ENCODE results near the gene ZNF181. TPM values are rescaled to one million over a fixed set of nuclear protein-coding genes. Genes with fewer than 3 reads are reported as not detected.

The ZNF181 gene
- total and polyA plus RNA-seq, 2 of the 8 experiments (the other 6 are each of a cell fraction or from before 2014, with no cell fraction given), result 2.8 to 7.5 TPM

- no peak within 1 kb of the TSS for H4K5ac ChIP-seq (ENCODE audit: insufficient read length, low read depth, low read length)
- no peak within 1 kb of the TSS for H2AK5ac ChIP-seq (ENCODE audit: low read depth, low read length)
- peak within 1 kb of the TSS; percentile 75 to 92 for H3K4me2 ChIP-seq (ENCODE audit: insufficient read depth in 1 of 2, low read depth in 2 of 2, low read length in 2 of 2)
- DNase-seq (ENCODE audit: low read depth in 1 of 2, low spot score in 2 of 2) (peak; percentile 64 to 91), FAIRE-seq (peak; percentile 84)
- peaks cover 6% of the 10 kb centered on the region; the same call in 1 of the 2 replicates for H3K23me2 ChIP-seq (ENCODE audit: low read depth, low read length)
- H2AFZ ChIP-seq (ENCODE audit: low read length), result peak within 1 kb of the TSS; percentile 98; the same call in 1 of the 2 replicates
- no peak within 1 kb of the TSS for H3K27ac ChIP-seq (ENCODE audit: low read depth, low read length)
- H2BK20ac ChIP-seq (ENCODE audit: low read length), result no peak within 1 kb of the TSS
- H3K79me2 ChIP-seq (ENCODE audit: control insufficient read depth in 1 of 2, insufficient read depth in 2 of 2, low read length in 2 of 2), result no peaks in the 10 kb centered on the region
- no peak within 1 kb of the TSS for H3K56ac ChIP-seq (replicated peaks; ENCODE audit: insufficient read length, low read depth, low read length)
- H3K14ac ChIP-seq (ENCODE audit: insufficient read length), result no peak within 1 kb of the TSS
- no peak within 1 kb of the TSS for H4K8ac ChIP-seq (ENCODE audit: extremely low read depth, insufficient read depth, low read length)
- no peak within 1 kb of the TSS for H4K91ac ChIP-seq (replicated peaks; ENCODE audit: insufficient read length, low read length)
- POLR2A ChIA-PET (ENCODE audit: partially characterized antibody), result interaction anchor here (1.6 kb wide), 1 partner anchor 154 kb away, joined by 3 read pairs; no protein-coding TSS in a partner anchor
- H3K36me3 ChIP-seq (ENCODE audit: control insufficient read depth in 2 of 4, insufficient read depth in 4 of 4, low read length in 3 of 4), result 0 out of 8 replicates have a peak, but pooled peaks cover 0 to 4% (median 0%) of the 10 kb centered on the region in 4 experiments
- H3K79me1 ChIP-seq (ENCODE audit: low read depth, low read length), result no peaks in the 10 kb centered on the region
- peaks cover 0 to 3% of the 10 kb centered on the region in 2 experiments; a peak in 1 of 4 replicates for H3K9me3 ChIP-seq (ENCODE audit: insufficient read depth in 2 of 2, low read depth in 1 of 2, low read length in 1 of 2)
- CTCF ChIA-PET (ENCODE audit: partially characterized antibody), result interaction anchor here (0.8 to 3.8 kb wide), 3 partner anchors 35 to 392 kb away, joined by 3 to 10 read pairs (median 3); no protein-coding TSS in a partner anchor
- H2BK5ac ChIP-seq (ENCODE audit: low read depth, low read length), result no peak within 1 kb of the TSS
- H2BK120ac ChIP-seq (replicated peaks; ENCODE audit: low read depth, low read length), result no peak within 1 kb of the TSS
- no peak within 1 kb of the TSS for H3K23ac ChIP-seq (ENCODE audit: insufficient read length)
- H4K20me1 ChIP-seq (replicated peaks in 1 of 2; ENCODE audit: control insufficient read depth in 1 of 2, insufficient read depth in 2 of 2, low read length in 2 of 2), result no peaks in the 10 kb centered on the region
- no peak within 1 kb of the TSS for H2BK12ac ChIP-seq (ENCODE audit: low read depth, low read length)
- H3K18ac ChIP-seq (ENCODE audit: extremely low read depth, low read length), result no peak within 1 kb of the TSS
- peak within 1 kb of the TSS; percentile 78 to 93 (median 82) for H3K4me3 ChIP-seq (ENCODE audit: extremely low read depth in 1 of 4, insufficient read depth in 2 of 4, low read depth in 3 of 4, low read length in 4 of 4)
- WGBS, 2 experiments (ENCODE audit: extremely low coverage in 1 of 2, insufficient coverage in 1 of 2, insufficient read length in 1 of 2, insufficient replicate concordance in 2 of 2, low coverage in 1 of 2, low lambda C conversion rate in 2 of 2, missing lambda C conversion rate in 1 of 2), result 3% methylated on average over 69 of the region's 69 CpGs; no CpG with 5 or more reads in 1 of the 2 experiments
- H3K27me3 ChIP-seq (replicated peaks in 1 of 4; ENCODE audit: control insufficient read depth in 3 of 4, extremely low read depth in 1 of 4, insufficient read depth in 3 of 4, low read length in 3 of 4), result peaks cover 0 to 5% (median 2%) of the 10 kb centered on the region in 4 experiments; a peak in 3 of 7 replicates
- H3K4me1 ChIP-seq (replicated peaks in 1 of 4; ENCODE audit: control insufficient read depth in 3 of 4, insufficient read depth in 4 of 4, low read length in 3 of 4), result peaks cover 0 to 4% (median 0%) of the 10 kb centered on the region in 4 experiments; a peak in 1 of 7 replicates
- peak within 1 kb of the TSS in 3 of 4 experiments; percentile 1 to 78 (median 41); a peak in 5 of 7 replicates for H3K9ac ChIP-seq (replicated peaks in 1 of 4; ENCODE audit: extremely low read depth in 1 of 4, low read depth in 3 of 4, low read length in 3 of 4)
- no peak within 1 kb of the TSS for H3K4ac ChIP-seq (replicated peaks; ENCODE audit: insufficient read length, low read depth, low read length)
- no peak within 1 kb of the TSS for H2BK15ac ChIP-seq (ENCODE audit: low read length)
- TF ChIP-seq SUZ12 (IDR thresholded peaks at IDR 0.05; ENCODE audit: low read length), result no peak
- peak; percentile 52; the same call in 1 of the 2 replicates for TF ChIP-seq PHF8 (conservative IDR thresholded peaks at IDR 0.05; ENCODE audit: low read depth, low read length)
- peak; percentile 77 for TF ChIP-seq E2F6 (IDR thresholded peaks at IDR 0.05)
- no peak for TF ChIP-seq HDAC6 (IDR thresholded peaks at IDR 0.05; ENCODE audit: low read depth, low read length)
- peak; percentile 54; the same call in 1 of the 2 replicates for TF ChIP-seq EGR1 (IDR thresholded peaks at IDR 0.05; ENCODE audit: borderline replicate concordance, low read depth, low read length)
- TF ChIP-seq TAF1 (IDR thresholded peaks at IDR 0.05; ENCODE audit: low read depth, low read length), result 0 out of 2 replicates have a peak, but pooled peaks have one; percentile 27
- peak; percentile 56; the same call in 1 of the 2 replicates for TF ChIP-seq MAX (IDR thresholded peaks at IDR 0.05)
- TF ChIP-seq ZNF274 (IDR thresholded peaks at IDR 0.05; ENCODE audit: borderline replicate concordance, extremely low read depth, low read length), result no peak
- TF ChIP-seq SRF (IDR thresholded peaks at IDR 0.05; ENCODE audit: low read depth, low read length), result 0 out of 2 replicates have a peak, but pooled peaks have one; percentile 13
- peak; percentile 56; the same call in 1 of the 2 replicates for TF ChIP-seq CREB1 (IDR thresholded peaks at IDR 0.05)
Observed at GRCh38 chr19:34772697-34773554, 38.9 kb downstream of the ZNF181 start, which contains the start of gene ZNF599. ZNF599 (minus strand) TSS chr19:34773215; CDS start chr19:34772841, 374 bp downstream.
